ENCODE data around the gene NCOA6.
A peak's percentile ranks its signal among the peaks of the same experiment; 100 is the strongest.

Gene NCOA6

GRCh38 chr20:34859826-34860545 is 34.5 kb upstream of the NCOA6 start:
- Histone ChIP-seq H3K27me3 (ENCODE audit: control insufficient read depth, insufficient read depth, low read length) (no peaks in the 10 kb centered on the region), H3K9ac (ENCODE audit: low read depth, low read length) (no peak overlapping the region), H3K4me1 (ENCODE audit: control insufficient read depth, insufficient read depth, low read length) (peaks cover 7% of the 10 kb centered on the region), H3K4me3 (ENCODE audit: low read depth, low read length) (no peak overlapping the region), H3K9me3 (ENCODE audit: control insufficient read depth, insufficient read depth, low read length) (no peaks in the 10 kb centered on the region), H3K36me3 (ENCODE audit: control insufficient read depth, insufficient read depth, low read length) (peaks cover under 1% of the 10 kb centered on the region)

GRCh38 chr20:34859367-34859766 is 33.9 kb upstream of the NCOA6 start:
- Histone ChIP-seq H3K4me3 (ENCODE audit: low read depth, low read length) (no peak overlapping the region), H3K36me3 (ENCODE audit: control insufficient read depth, insufficient read depth, low read length) (peaks cover 4% of the 10 kb centered on the region), H3K27me3 (ENCODE audit: control insufficient read depth, insufficient read depth, low read length) (no peaks in the 10 kb centered on the region), H3K4me1 (ENCODE audit: control insufficient read depth, insufficient read depth, low read length) (peaks cover 7% of the 10 kb centered on the region), H3K9ac (ENCODE audit: low read depth, low read length) (no peak overlapping the region), H3K9me3 (ENCODE audit: control insufficient read depth, insufficient read depth, low read length) (no peaks in the 10 kb centered on the region)

GRCh38 chr20:34852298-34852697 is 26.8 kb upstream of the NCOA6 start:
- Histone ChIP-seq H3K4me3 (ENCODE audit: low read depth, low read length) (no peak overlapping the region), H3K9ac (ENCODE audit: low read depth, low read length) (no peak overlapping the region), H3K9me3 (ENCODE audit: control insufficient read depth, insufficient read depth, low read length) (no peaks in the 10 kb centered on the region), H3K36me3 (ENCODE audit: control insufficient read depth, insufficient read depth, low read length) (peaks cover 16% of the 10 kb centered on the region), H3K4me1 (ENCODE audit: control insufficient read depth, insufficient read depth, low read length) (no peaks in the 10 kb centered on the region), H3K27me3 (ENCODE audit: control insufficient read depth, insufficient read depth, low read length) (no peaks in the 10 kb centered on the region)

GRCh38 chr20:34850969-34851368 is 25.5 kb upstream of the NCOA6 start:
- Histone ChIP-seq H3K9ac (ENCODE audit: low read depth, low read length) (no peak overlapping the region), H3K36me3 (ENCODE audit: control insufficient read depth, insufficient read depth, low read length) (peaks cover 16% of the 10 kb centered on the region)

GRCh38 chr20:34849778-34850177 is 24.3 kb upstream of the NCOA6 start:
- Histone ChIP-seq H3K4me1 (ENCODE audit: control insufficient read depth, insufficient read depth, low read length) (no peaks in the 10 kb centered on the region), H3K27me3 (ENCODE audit: control insufficient read depth, insufficient read depth, low read length) (no peaks in the 10 kb centered on the region), H3K9ac (ENCODE audit: low read depth, low read length) (no peak overlapping the region), H3K36me3 (ENCODE audit: control insufficient read depth, insufficient read depth, low read length) (peaks cover 14% of the 10 kb centered on the region), H3K9me3 (ENCODE audit: control insufficient read depth, insufficient read depth, low read length) (no peaks in the 10 kb centered on the region), H3K4me3 (ENCODE audit: low read depth, low read length) (no peak overlapping the region)

More at GRCh38 chr20:34850969-34851368, 25.5 kb upstream of the NCOA6 start:
- H3K9me3 ChIP-seq (ENCODE audit: control insufficient read depth, insufficient read depth, low read length): no peaks in the 10 kb centered on the region
- H3K4me1 ChIP-seq (ENCODE audit: control insufficient read depth, insufficient read depth, low read length): no peaks in the 10 kb centered on the region
- no peaks in the 10 kb centered on the region for H3K27me3 ChIP-seq (ENCODE audit: control insufficient read depth, insufficient read depth, low read length)
- H3K4me3 ChIP-seq (ENCODE audit: low read depth, low read length): no peak overlapping the region

GRCh38 chr20:34848597-34848996 is 23.1 kb upstream of the NCOA6 start:
- Histone ChIP-seq H3K9me3 (ENCODE audit: control insufficient read depth, insufficient read depth, low read length) (no peaks in the 10 kb centered on the region), H3K4me1 (ENCODE audit: control insufficient read depth, insufficient read depth, low read length) (no peaks in the 10 kb centered on the region), H3K9ac (ENCODE audit: low read depth, low read length) (no peak overlapping the region), H3K27me3 (ENCODE audit: control insufficient read depth, insufficient read depth, low read length) (no peaks in the 10 kb centered on the region), H3K4me3 (ENCODE audit: low read depth, low read length) (no peak overlapping the region), H3K36me3 (ENCODE audit: control insufficient read depth, insufficient read depth, low read length) (peaks cover 13% of the 10 kb centered on the region)

GRCh38 chr20:34843421-34843820 is 18.0 kb upstream of the NCOA6 start:
- H3K9ac ChIP-seq (ENCODE audit: low read depth, low read length): no peak overlapping the region
- H3K27me3 ChIP-seq (ENCODE audit: control insufficient read depth, insufficient read depth, low read length): no peaks in the 10 kb centered on the region
- H3K9me3 ChIP-seq (ENCODE audit: control insufficient read depth, insufficient read depth, low read length): no peaks in the 10 kb centered on the region
- no peak overlapping the region for H3K4me3 ChIP-seq (ENCODE audit: low read depth, low read length)
- no peaks in the 10 kb centered on the region for H3K4me1 ChIP-seq (ENCODE audit: control insufficient read depth, insufficient read depth, low read length)
- H3K36me3 ChIP-seq (ENCODE audit: control insufficient read depth, insufficient read depth, low read length): no peaks in the 10 kb centered on the region

- no peak overlapping the region for H3K4me3 ChIP-seq (ENCODE audit: low read depth, low read length)
Observed at GRCh38 chr20:34842143-34842542, 16.7 kb upstream of the NCOA6 start.

GRCh38 chr20:34834459-34834893 is 9.0 kb upstream of the NCOA6 start:
- no peaks in the 10 kb centered on the region for H3K9me3 ChIP-seq (ENCODE audit: control insufficient read depth, insufficient read depth, low read length)
- H3K9ac ChIP-seq (ENCODE audit: low read depth, low read length): no peak overlapping the region
- H3K4me1 ChIP-seq (ENCODE audit: control insufficient read depth, insufficient read depth, low read length): no peaks in the 10 kb centered on the region
- H3K36me3 ChIP-seq (ENCODE audit: control insufficient read depth, insufficient read depth, low read length): no peaks in the 10 kb centered on the region
- no peaks in the 10 kb centered on the region for H3K27me3 ChIP-seq (ENCODE audit: control insufficient read depth, insufficient read depth, low read length)
- H3K4me3 ChIP-seq (ENCODE audit: low read depth, low read length): no peak overlapping the region

More at GRCh38 chr20:34842143-34842542, 16.7 kb upstream of the NCOA6 start:
- H3K9ac ChIP-seq (ENCODE audit: low read depth, low read length): no peak overlapping the region
- H3K36me3 ChIP-seq (ENCODE audit: control insufficient read depth, insufficient read depth, low read length): no peaks in the 10 kb centered on the region
- H3K27me3 ChIP-seq (ENCODE audit: control insufficient read depth, insufficient read depth, low read length): no peaks in the 10 kb centered on the region
- H3K4me1 ChIP-seq (ENCODE audit: control insufficient read depth, insufficient read depth, low read length): no peaks in the 10 kb centered on the region
- no peaks in the 10 kb centered on the region for H3K9me3 ChIP-seq (ENCODE audit: control insufficient read depth, insufficient read depth, low read length)

GRCh38 chr20:34831936-34832335 is 6.5 kb upstream of the NCOA6 start:
- Histone ChIP-seq H3K4me3 (ENCODE audit: low read depth, low read length) (no peak overlapping the region), H3K9ac (ENCODE audit: low read depth, low read length) (no peak overlapping the region)

GRCh38 chr20:34829191-34829590 is 3.7 kb upstream of the NCOA6 start:
- Histone ChIP-seq H3K27me3 (ENCODE audit: control insufficient read depth, insufficient read depth, low read length) (no peaks in the 10 kb centered on the region), H3K9ac (ENCODE audit: low read depth, low read length) (no peak overlapping the region), H3K9me3 (ENCODE audit: control insufficient read depth, insufficient read depth, low read length) (no peaks in the 10 kb centered on the region), H3K36me3 (ENCODE audit: control insufficient read depth, insufficient read depth, low read length) (no peaks in the 10 kb centered on the region), H3K4me3 (ENCODE audit: low read depth, low read length) (no peak overlapping the region), H3K4me1 (ENCODE audit: control insufficient read depth, insufficient read depth, low read length) (peaks cover under 1% of the 10 kb centered on the region)

More at GRCh38 chr20:34831936-34832335, 6.5 kb upstream of the NCOA6 start:
- no peaks in the 10 kb centered on the region for H3K9me3 ChIP-seq (ENCODE audit: control insufficient read depth, insufficient read depth, low read length)
- no peaks in the 10 kb centered on the region for H3K36me3 ChIP-seq (ENCODE audit: control insufficient read depth, insufficient read depth, low read length)
- no peaks in the 10 kb centered on the region for H3K4me1 ChIP-seq (ENCODE audit: control insufficient read depth, insufficient read depth, low read length)
- no peaks in the 10 kb centered on the region for H3K27me3 ChIP-seq (ENCODE audit: control insufficient read depth, insufficient read depth, low read length)

GRCh38 chr20:34824806-34825529 is 483 bp downstream of the NCOA6 start:
- no peaks in the 10 kb centered on the region for H3K27me3 ChIP-seq (ENCODE audit: control insufficient read depth, insufficient read depth, low read length)
- no peaks in the 10 kb centered on the region for H3K36me3 ChIP-seq (ENCODE audit: control insufficient read depth, insufficient read depth, low read length)
- H3K4me1 ChIP-seq (ENCODE audit: control insufficient read depth, insufficient read depth, low read length): peaks cover 5% of the 10 kb centered on the region
- H3K9me3 ChIP-seq (ENCODE audit: control insufficient read depth, insufficient read depth, low read length): no peaks in the 10 kb centered on the region
- H3K9ac ChIP-seq (ENCODE audit: low read depth, low read length): peak overlapping the region; percentile 49
- H3K4me3 ChIP-seq (ENCODE audit: low read depth, low read length): peak overlapping the region; percentile 78
